Keratinocyte (primary cell): ENCODE results near the gene LRRC42. TPM values are rescaled to one million over a fixed set of nuclear protein-coding genes. Genes with fewer than 3 reads are reported as not detected.

Experiments
- DNase-seq: peaks from one replicate; pipeline ENCODE4 v3.0.0-alpha.2; 2011; ENCODE audit warnings: low read depth, missing footprints, low spot score
- FAIRE-seq: peaks from 2 replicates; lab custom pipeline; 2011; peaks lifted over from hg19 to GRCh38; lab: Jason Lieb, UNC
- H2AFZ ChIP-seq: 2 replicates; pipeline ENCODE4 v1.6.0; 2012; ENCODE audit warnings: low read length, control low read depth, inconsistent platforms; ENCODE audit not compliant: control insufficient read depth
- H3K27ac ChIP-seq: 2 replicates; pipeline ENCODE4 v1.5.1; 2011; ENCODE audit warnings: low read length; ENCODE audit not compliant: control insufficient read depth, insufficient read depth
- H3K27me3 ChIP-seq: 3 replicates; pipeline ENCODE4 v1.6.0; 2011; ENCODE audit warnings: low read length; ENCODE audit not compliant: control insufficient read depth, insufficient read depth; ENCODE audit errors: extremely low read depth
- H3K36me3 ChIP-seq, 2 experiments: 2 replicates in 1 of 2; 3 replicates in 1 of 2; pipeline ENCODE4 v1.5.1; 2011; ENCODE audit warnings: low read length in 2 of 2, mild to moderate bottlenecking in 1 of 2; ENCODE audit not compliant: control insufficient read depth in 2 of 2, insufficient read depth in 2 of 2; ENCODE audit errors: extremely low read depth in 1 of 2
- H3K4me1 ChIP-seq: 3 replicates; pipeline ENCODE4 v1.5.1; 2011; ENCODE audit warnings: low read length; ENCODE audit not compliant: control insufficient read depth, insufficient read depth; ENCODE audit errors: extremely low read depth
- H3K4me2 ChIP-seq: 3 replicates; pipeline ENCODE4 v1.6.0; 2011; ENCODE audit warnings: low read depth, low read length; ENCODE audit not compliant: control insufficient read depth, insufficient read depth; ENCODE audit errors: extremely low read depth
- H3K4me3 ChIP-seq, 3 experiments: fragments of 200-600 bp in 1 of 3; sonication (generic) in 1 of 3; 2 replicates in 2 of 3; 3 replicates in 1 of 3; pipeline ENCODE4 v1.5.1; 2011 to 2016; ENCODE audit warnings: low read length in 3 of 3, mild to moderate bottlenecking in 3 of 3, control low read depth in 2 of 3, inconsistent platforms in 1 of 3, low read depth in 1 of 3, mixed read lengths in 1 of 3, mixed run types in 1 of 3, moderate library complexity in 1 of 3; ENCODE audit not compliant: control insufficient read depth in 2 of 3, insufficient read depth in 2 of 3; ENCODE audit errors: extremely low read depth in 1 of 3
- H3K79me2 ChIP-seq: 2 replicates; pipeline ENCODE4 v1.6.0; 2012; ENCODE audit warnings: low read length; ENCODE audit not compliant: control insufficient read depth, insufficient read depth
- H3K9ac ChIP-seq: 3 replicates; pipeline ENCODE4 v1.6.0; 2011; ENCODE audit warnings: low read length; ENCODE audit not compliant: control insufficient read depth, insufficient read depth; ENCODE audit errors: extremely low read depth
- H3K9me1 ChIP-seq: 3 replicates; pipeline ENCODE4 v1.6.0; 2011; ENCODE audit warnings: low read length; ENCODE audit not compliant: control insufficient read depth, insufficient read depth; ENCODE audit errors: extremely low read depth
- H3K9me3 ChIP-seq: 2 replicates; pipeline ENCODE4 v1.5.1; 2012; ENCODE audit warnings: low read depth, low read length; ENCODE audit not compliant: control insufficient read depth
- H4K20me1 ChIP-seq: 3 replicates; pipeline ENCODE4 v1.6.0; 2011; ENCODE audit warnings: low read length; ENCODE audit not compliant: control insufficient read depth, insufficient read depth; ENCODE audit errors: extremely low read depth
- EZH2 ChIP-seq: IDR thresholded peaks from one replicate; pipeline ENCODE4 v1.6.1; 2012; ENCODE audit warnings: inconsistent platforms, mild to moderate bottlenecking, low read length, moderate library complexity
- dilution Hi-C: fragments of 300-500 bp; cut with MboI; formaldehyde crosslinking; loops from one replicate; pipeline ENCODE4 v1.7.0; 2020; ENCODE audit warnings: low sequenced_read_pairs; ENCODE audit not compliant: extremely low pct_ligation_motif_present
- polyA plus RNA-seq, 5 experiments: library from polyadenylated mRNA; depleted of rRNA in 3 of 5; stranded (reverse) in 3 of 5; stranded (forward) in 1 of 5; unstranded in 1 of 5; fragments of >200 nt; gene quantifications; 1 replicate in 1 of 5; 2 replicates in 3 of 5; 3 replicates in 1 of 5; pipeline versions ENCODE4 v1.2.1 to v1.2.3, GENCODE V29; 2011 to 2012; ENCODE audit warnings: missing spikeins in 2 of 5, low read depth in 1 of 5, low replicate concordance in 1 of 5
- TF ChIP-seq, protein P1 (sequence below), 3 experiments: IDR thresholded peaks in 1 of 3; conservative IDR thresholded peaks in 1 of 3; optimal IDR thresholded peaks in 1 of 3; 2 replicates in 2 of 3; 3 replicates in 1 of 3; pipeline versions ENCODE3 to v1.5.1; 2011; ENCODE audit warnings: low read length in 3 of 3, mild to moderate bottlenecking in 3 of 3, moderate library complexity in 2 of 3, control low read depth in 1 of 3, inconsistent platforms in 1 of 3; ENCODE audit not compliant: insufficient read depth in 2 of 3; ENCODE audit errors: extremely low read depth in 1 of 3

Gene LRRC42
- polyA plus RNA-seq, 1 donor (not counting 4 experiments of a cell fraction or from before 2014, with no cell fraction given) = 61.8 TPM

GRCh38 chr1:54009406-54009805 is 63.3 kb downstream of the LRRC42 start:
- no peaks in the 10 kb centered on the region for H3K79me2 ChIP-seq
- H4K20me1 ChIP-seq = no peaks in the 10 kb centered on the region
- TF ChIP-seq, protein P1, sequence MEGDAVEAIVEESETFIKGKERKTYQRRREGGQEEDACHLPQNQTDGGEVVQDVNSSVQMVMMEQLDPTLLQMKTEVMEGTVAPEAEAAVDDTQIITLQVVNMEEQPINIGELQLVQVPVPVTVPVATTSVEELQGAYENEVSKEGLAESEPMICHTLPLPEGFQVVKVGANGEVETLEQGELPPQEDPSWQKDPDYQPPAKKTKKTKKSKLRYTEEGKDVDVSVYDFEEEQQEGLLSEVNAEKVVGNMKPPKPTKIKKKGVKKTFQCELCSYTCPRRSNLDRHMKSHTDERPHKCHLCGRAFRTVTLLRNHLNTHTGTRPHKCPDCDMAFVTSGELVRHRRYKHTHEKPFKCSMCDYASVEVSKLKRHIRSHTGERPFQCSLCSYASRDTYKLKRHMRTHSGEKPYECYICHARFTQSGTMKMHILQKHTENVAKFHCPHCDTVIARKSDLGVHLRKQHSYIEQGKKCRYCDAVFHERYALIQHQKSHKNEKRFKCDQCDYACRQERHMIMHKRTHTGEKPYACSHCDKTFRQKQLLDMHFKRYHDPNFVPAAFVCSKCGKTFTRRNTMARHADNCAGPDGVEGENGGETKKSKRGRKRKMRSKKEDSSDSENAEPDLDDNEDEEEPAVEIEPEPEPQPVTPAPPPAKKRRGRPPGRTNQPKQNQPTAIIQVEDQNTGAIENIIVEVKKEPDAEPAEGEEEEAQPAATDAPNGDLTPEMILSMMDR (optimal IDR thresholded peaks at IDR 0.05 in 1 of 3, IDR thresholded peaks at IDR 0.05 in 1 of 3, conservative IDR thresholded peaks at IDR 0.05 in 1 of 3; ENCODE audit: extremely low read depth in 1 of 3, insufficient read depth in 2 of 3, low read length in 3 of 3) = no peak
- TF ChIP-seq EZH2 = no peak
- FAIRE-seq (no peak), DNase-seq (no peak)
- dilution Hi-C loops = no loop called here
- H3K4me3 ChIP-seq = no peak overlapping the region
- no peaks in the 10 kb centered on the region for H3K9me1 ChIP-seq
- no peak overlapping the region for H3K9ac ChIP-seq
- no peaks in the 10 kb centered on the region for H3K36me3 ChIP-seq
- H3K4me2 ChIP-seq = no peak overlapping the region
- no peaks in the 10 kb centered on the region for H3K9me3 ChIP-seq
- H3K27me3 ChIP-seq = peaks cover 17% of the 10 kb centered on the region
- H2AFZ ChIP-seq = no peak overlapping the region
- H3K27ac ChIP-seq = no peak overlapping the region
- H3K4me1 ChIP-seq = no peaks in the 10 kb centered on the region

DNA sequence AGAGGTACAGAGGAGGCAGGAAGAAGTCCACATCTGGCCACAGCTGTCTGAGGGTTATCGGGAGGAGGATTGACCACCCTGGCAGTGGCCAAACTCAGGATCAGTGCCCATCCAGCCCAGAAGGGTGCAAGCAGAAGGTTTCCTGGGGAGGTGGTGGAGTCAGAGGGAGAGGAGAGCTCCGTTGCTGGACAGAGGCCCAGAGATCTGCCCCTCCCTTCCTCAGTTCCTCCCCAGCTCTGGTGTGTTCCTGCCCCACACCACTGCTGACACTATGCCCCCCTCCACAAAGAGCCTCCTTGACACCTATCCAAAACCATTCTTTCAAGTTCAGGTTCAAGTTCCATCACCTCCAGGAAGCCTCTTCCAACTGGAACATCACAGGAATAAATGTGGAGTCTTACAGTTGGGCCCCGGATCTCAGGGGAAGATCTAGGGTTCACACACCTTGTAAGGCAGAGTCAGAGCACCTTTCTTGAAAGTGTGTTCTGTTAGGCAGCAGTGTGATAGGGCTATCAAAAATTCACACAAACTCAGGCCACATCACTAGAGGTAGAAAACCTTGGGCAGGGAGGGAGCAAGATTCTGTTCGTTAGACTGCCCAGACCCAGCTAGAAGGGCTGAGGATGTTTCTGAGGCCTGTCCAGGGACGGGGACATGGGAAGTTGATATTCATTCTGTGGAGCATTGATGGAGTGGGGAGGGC is 64.4 kb downstream of the LRRC42 start:
- H3K4me1 ChIP-seq = peaks cover 6% of the 10 kb centered on the region
- no peaks in the 10 kb centered on the region for H3K79me2 ChIP-seq
- no peaks in the 10 kb centered on the region for H3K9me1 ChIP-seq
- H3K4me2 ChIP-seq = no peak overlapping the region
- H3K36me3 ChIP-seq = no peaks in the 10 kb centered on the region
- H3K4me3 ChIP-seq = no peak overlapping the region
- no peaks in the 10 kb centered on the region for H4K20me1 ChIP-seq
- H3K9ac ChIP-seq = no peak overlapping the region
- no peak for DNase-seq
- dilution Hi-C loops = no loop called here
- no peak for FAIRE-seq
- no peak overlapping the region for H2AFZ ChIP-seq
- no peak overlapping the region for H3K27ac ChIP-seq
- no peaks in the 10 kb centered on the region for H3K9me3 ChIP-seq
- peaks cover 17% of the 10 kb centered on the region for H3K27me3 ChIP-seq
- TF ChIP-seq, protein P1 (optimal IDR thresholded peaks at IDR 0.05 in 1 of 3, IDR thresholded peaks at IDR 0.05 in 1 of 3, conservative IDR thresholded peaks at IDR 0.05 in 1 of 3; ENCODE audit: extremely low read depth in 1 of 3, insufficient read depth in 2 of 3, low read length in 3 of 3) = no peak
- no peak for TF ChIP-seq EZH2
